H9 (cell line): ENCODE data around the gene GAD1. TPM values are rescaled to one million over a fixed set of nuclear protein-coding genes. Genes with fewer than 3 reads are reported as not detected.

Source experiments
- DNase-seq: peaks from one replicate; pipeline ENCODE4 v3.0.0-alpha.2; 2017
- H2AFZ ChIP-seq: one replicate; pipeline ENCODE4 v1.6.1; 2013; ENCODE audit warnings: mild to moderate bottlenecking, low read length, control low read depth, moderate library complexity
- H2AK5ac ChIP-seq: 2 replicates; pipeline ENCODE4 v1.6.1; 2013; ENCODE audit warnings: low read length, control low read depth, mixed read lengths; ENCODE audit not compliant: insufficient read length
- H2BK120ac ChIP-seq: one replicate; pipeline ENCODE4 v1.6.1; 2013; ENCODE audit warnings: low read depth, mild to moderate bottlenecking, low read length, control low read depth, inconsistent platforms; ENCODE audit not compliant: poor library complexity, severe bottlenecking
- H2BK12ac ChIP-seq: 2 replicates; pipeline ENCODE4 v1.6.1; 2013; ENCODE audit warnings: low read length, control low read depth, mixed read lengths, low read depth; ENCODE audit not compliant: insufficient read length
- H2BK15ac ChIP-seq: 2 replicates; pipeline ENCODE4 v1.6.1; 2013; ENCODE audit warnings: low read depth, low read length, control low read depth
- H2BK20ac ChIP-seq: one replicate; pipeline ENCODE4 v1.6.1; 2013; ENCODE audit warnings: low read depth, mild to moderate bottlenecking, low read length, control low read depth, inconsistent platforms; ENCODE audit not compliant: poor library complexity, severe bottlenecking
- H2BK5ac ChIP-seq: 2 replicates; pipeline ENCODE4 v1.6.1; 2013; ENCODE audit warnings: low read length, control low read depth, mixed read lengths; ENCODE audit not compliant: insufficient read length
- H3K14ac ChIP-seq: 2 replicates; pipeline ENCODE4 v1.6.1; 2013; ENCODE audit warnings: low read length, control low read depth; ENCODE audit not compliant: insufficient read depth
- H3K18ac ChIP-seq: 2 replicates; pipeline ENCODE4 v1.6.1; 2013; ENCODE audit warnings: low read depth, mild to moderate bottlenecking, mixed read lengths, low read length, control low read depth; ENCODE audit not compliant: insufficient read length
- H3K23ac ChIP-seq: 2 replicates; pipeline ENCODE4 v1.6.1; 2013; ENCODE audit warnings: low read length, control low read depth, mixed read lengths, low read depth; ENCODE audit not compliant: insufficient read length
- H3K23me2 ChIP-seq: 2 replicates; pipeline ENCODE4 v1.6.1; 2013; ENCODE audit warnings: low read depth, mild to moderate bottlenecking, mixed read lengths, low read length, control low read depth; ENCODE audit not compliant: insufficient read length, poor library complexity, severe bottlenecking
- H3K27ac ChIP-seq: 2 replicates; pipeline ENCODE4 v1.5.1; 2013; ENCODE audit warnings: low read length, control low read depth, mixed read lengths, low read depth; ENCODE audit not compliant: insufficient read length
- H3K27me3 ChIP-seq: 2 replicates; pipeline ENCODE4 v1.6.1; 2013; ENCODE audit warnings: low read length, control low read depth, inconsistent platforms; ENCODE audit not compliant: insufficient read depth
- H3K4ac ChIP-seq: 2 replicates; pipeline ENCODE4 v1.6.1; 2013; ENCODE audit warnings: low read depth, mild to moderate bottlenecking, control low read depth, inconsistent platforms, low read length, moderate library complexity
- H3K4me1 ChIP-seq: 2 replicates; pipeline ENCODE4 v1.6.1; 2013; ENCODE audit warnings: low read length, control low read depth, inconsistent platforms; ENCODE audit not compliant: insufficient read depth
- H3K4me2 ChIP-seq: 2 replicates; pipeline ENCODE4 v1.6.1; 2013; ENCODE audit warnings: low read length, control low read depth, mixed read lengths; ENCODE audit not compliant: insufficient read length, insufficient read depth
- H3K56ac ChIP-seq: 2 replicates; pipeline ENCODE4 v1.6.1; 2013; ENCODE audit warnings: low read depth, mild to moderate bottlenecking, mixed read lengths, low read length, control low read depth; ENCODE audit not compliant: insufficient read length
- H3K79me1 ChIP-seq: 2 replicates; pipeline ENCODE4 v1.6.1; 2013; ENCODE audit warnings: low read depth, mild to moderate bottlenecking, moderate library complexity, low read length, control low read depth, inconsistent platforms; ENCODE audit not compliant: insufficient read depth, poor library complexity, severe bottlenecking
- H3K79me2 ChIP-seq: 2 replicates; pipeline ENCODE4 v1.6.1; 2013; ENCODE audit warnings: low read length, control low read depth, inconsistent platforms; ENCODE audit not compliant: insufficient read depth
- H3K9ac ChIP-seq: 2 replicates; pipeline ENCODE4 v1.6.1; 2013; ENCODE audit warnings: low read length, control low read depth, mixed read lengths; ENCODE audit not compliant: insufficient read length; ENCODE audit errors: extremely low read depth
- H3K9me3 ChIP-seq: one replicate; pipeline ENCODE4 v1.6.1; 2013; ENCODE audit warnings: low read depth, low read length, inconsistent platforms; ENCODE audit not compliant: control insufficient read depth
- H3T11ph ChIP-seq: one replicate; pipeline ENCODE4 v1.6.1; 2013; ENCODE audit warnings: mild to moderate bottlenecking, low read length, control low read depth, inconsistent platforms
- H4K20me1 ChIP-seq: one replicate; pipeline ENCODE4 v1.6.1; 2013; ENCODE audit not compliant: control insufficient read depth, insufficient read length, insufficient read depth
- H4K5ac ChIP-seq: 2 replicates; pipeline ENCODE4 v1.6.1; 2013; ENCODE audit warnings: low read depth, mild to moderate bottlenecking, mixed read lengths, low read length, control low read depth; ENCODE audit not compliant: insufficient read length
- H4K8ac ChIP-seq: replicated peaks from 2 replicates; pipeline ENCODE4 v1.6.1; 2013; ENCODE audit warnings: low read length, control low read depth, mixed read lengths, low read depth; ENCODE audit not compliant: insufficient read length
- H4K91ac ChIP-seq: 2 replicates; pipeline ENCODE4 v1.6.1; 2013; ENCODE audit warnings: low read depth, mild to moderate bottlenecking, moderate library complexity, mixed read lengths, low read length, control low read depth; ENCODE audit not compliant: insufficient read length
- H3K27ac Mint-ChIP-seq, 3 experiments: 2 replicates in 2 of 3; 3 replicates in 1 of 3; pipeline ENCODE4 v1.8.0; 2020 to 2021; ENCODE audit warnings: mixed read lengths in 3 of 3, mild to moderate bottlenecking in 1 of 3, moderate library complexity in 1 of 3
- H3K27me3 Mint-ChIP-seq: 2 replicates; pipeline ENCODE4 v1.8.0; 2021; ENCODE audit warnings: low read depth, mild to moderate bottlenecking, moderate library complexity, mixed read lengths
- H3K36me3 Mint-ChIP-seq, 3 experiments: 2 replicates in 2 of 3; 3 replicates in 1 of 3; pipeline ENCODE4 v1.8.0; 2020 to 2021; ENCODE audit warnings: low read depth in 3 of 3, mixed read lengths in 3 of 3; ENCODE audit not compliant: insufficient read depth in 1 of 3
- H3K4me1 Mint-ChIP-seq, 2 experiments: 2 replicates each; pipeline ENCODE4 v1.8.0; 2020; ENCODE audit warnings: mixed read lengths in 2 of 2
- H3K4me3 Mint-ChIP-seq, 2 experiments: 2 replicates in 1 of 2; 3 replicates in 1 of 2; pipeline ENCODE4 v1.8.0; 2020 to 2021; ENCODE audit warnings: mild to moderate bottlenecking in 2 of 2, mixed read lengths in 2 of 2, moderate library complexity in 1 of 2
- H3K9me3 Mint-ChIP-seq, 2 experiments: 2 replicates in 1 of 2; 3 replicates in 1 of 2; pipeline ENCODE4 v1.8.0; 2020; ENCODE audit warnings: mild to moderate bottlenecking in 2 of 2, mixed read lengths in 2 of 2, moderate library complexity in 1 of 2
- WGBS: extraction: QIAGEN DNeasy Blood & Tissue Kit; methylation state at CpG from one replicate; pipeline ENCODE4 v1.1.7; 2013; ENCODE audit warnings: missing lambda C conversion rate, low lambda C conversion rate, mixed read lengths; ENCODE audit not compliant: insufficient read length; ENCODE audit errors: extremely low coverage; 5-methylcytosine and 5-hydroxymethylcytosine counted together
- total RNA-seq: library from RNA; stranded (reverse); gene quantifications from 2 replicates; pipeline ENCODE4 v1.2.1, GENCODE V29; 2021
- TF ChIP-seq, protein P1 (sequence below): fragments of 200-600 bp; sonication (generic); conservative IDR thresholded peaks from 3 replicates; pipeline ENCODE4 v1.8.0; 2021; ENCODE audit warnings: antibody characterized with exemption, mild to moderate bottlenecking

The GAD1 gene
- total RNA-seq, 1 experiment from 2014 or later, result 1.8 TPM

DNA sequence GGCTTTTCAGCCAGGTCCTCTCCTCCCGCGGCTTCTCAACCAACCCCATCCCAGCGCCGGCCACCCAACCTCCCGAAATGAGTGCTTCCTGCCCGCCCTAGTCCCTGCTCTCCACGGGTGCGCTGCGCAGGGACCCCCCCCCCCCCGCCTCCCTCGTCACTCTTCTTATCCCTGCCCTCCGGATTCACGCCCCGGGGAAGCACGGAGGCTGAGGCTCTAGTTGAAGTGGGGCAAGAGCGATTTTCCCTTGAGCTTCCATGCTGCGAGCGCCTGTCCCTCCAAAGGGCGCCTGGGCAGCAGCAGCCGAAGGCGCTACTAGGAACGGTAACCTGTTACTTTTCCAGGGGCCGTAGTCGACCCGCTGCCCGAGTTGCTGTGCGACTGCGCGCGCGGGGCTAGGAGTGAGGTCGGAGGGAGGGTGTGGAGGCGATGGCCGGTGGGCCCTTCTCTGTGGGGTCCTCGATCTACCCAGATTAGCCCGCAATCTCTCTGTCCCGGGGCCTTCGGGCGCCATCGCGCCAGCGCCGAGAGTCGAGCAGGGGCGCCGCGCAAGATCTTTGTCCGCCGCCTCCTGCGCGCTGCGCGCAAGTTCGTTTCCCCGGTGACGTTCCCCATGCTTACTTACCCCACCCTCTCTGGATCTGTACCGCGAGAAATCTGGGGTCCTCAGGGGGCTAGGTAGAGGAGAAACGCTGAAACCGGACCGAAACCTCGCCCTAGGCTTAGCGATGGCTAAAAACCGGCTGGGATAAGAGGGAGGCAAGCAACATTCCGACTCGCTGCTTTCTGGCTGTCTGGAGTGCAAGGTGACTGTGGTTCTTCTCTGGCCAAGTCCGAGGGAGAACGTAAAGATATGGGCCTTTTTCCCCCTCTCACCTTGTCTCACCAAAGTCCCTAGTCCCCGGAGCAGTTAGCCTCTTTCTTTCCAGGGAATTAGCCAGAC, 677 bp downstream of the GAD1 start:
- no peak overlapping the region for H2BK15ac ChIP-seq
- H4K91ac ChIP-seq, result no peak overlapping the region
- peaks cover 53% of the 10 kb centered on the region for H3K23me2 ChIP-seq
- H2AK5ac ChIP-seq, result no peak overlapping the region
- H3T11ph ChIP-seq, result no peak overlapping the region
- H3K4me1 ChIP-seq, result peaks cover 2% of the 10 kb centered on the region; the same call in 1 of the 2 replicates
- H2BK12ac ChIP-seq, result no peak overlapping the region
- no peak overlapping the region for H2AFZ ChIP-seq
- TF ChIP-seq, protein P1, sequence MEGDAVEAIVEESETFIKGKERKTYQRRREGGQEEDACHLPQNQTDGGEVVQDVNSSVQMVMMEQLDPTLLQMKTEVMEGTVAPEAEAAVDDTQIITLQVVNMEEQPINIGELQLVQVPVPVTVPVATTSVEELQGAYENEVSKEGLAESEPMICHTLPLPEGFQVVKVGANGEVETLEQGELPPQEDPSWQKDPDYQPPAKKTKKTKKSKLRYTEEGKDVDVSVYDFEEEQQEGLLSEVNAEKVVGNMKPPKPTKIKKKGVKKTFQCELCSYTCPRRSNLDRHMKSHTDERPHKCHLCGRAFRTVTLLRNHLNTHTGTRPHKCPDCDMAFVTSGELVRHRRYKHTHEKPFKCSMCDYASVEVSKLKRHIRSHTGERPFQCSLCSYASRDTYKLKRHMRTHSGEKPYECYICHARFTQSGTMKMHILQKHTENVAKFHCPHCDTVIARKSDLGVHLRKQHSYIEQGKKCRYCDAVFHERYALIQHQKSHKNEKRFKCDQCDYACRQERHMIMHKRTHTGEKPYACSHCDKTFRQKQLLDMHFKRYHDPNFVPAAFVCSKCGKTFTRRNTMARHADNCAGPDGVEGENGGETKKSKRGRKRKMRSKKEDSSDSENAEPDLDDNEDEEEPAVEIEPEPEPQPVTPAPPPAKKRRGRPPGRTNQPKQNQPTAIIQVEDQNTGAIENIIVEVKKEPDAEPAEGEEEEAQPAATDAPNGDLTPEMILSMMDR, result no peak
- H4K5ac ChIP-seq, result no peak overlapping the region
- WGBS, result no CpG with 5 or more reads among the region's 69 CpGs
- H4K8ac ChIP-seq, result no peak overlapping the region
- Mint-ChIP-seq H3K4me3 (peak overlapping the region; percentile 63 to 82), H3K9me3 (peaks cover 3 to 4% of the 10 kb centered on the region in 2 experiments; a peak in 4 of 5 replicates), H3K27me3 (peaks cover 98% of the 10 kb centered on the region), H3K4me1 (peaks cover 61 to 66% of the 10 kb centered on the region in 2 experiments), H3K27ac (no peak overlapping the region), H3K36me3 (no peaks in the 10 kb centered on the region; a peak in 1 of 7 replicates)
- H4K20me1 ChIP-seq, result peaks cover 2% of the 10 kb centered on the region
- no peak overlapping the region for H3K27ac ChIP-seq
- no peak overlapping the region for H3K56ac ChIP-seq
- H3K18ac ChIP-seq, result no peak overlapping the region
- no peak overlapping the region for H3K4ac ChIP-seq
- no peak overlapping the region for H3K14ac ChIP-seq
- no peak overlapping the region for H2BK20ac ChIP-seq
- H3K27me3 ChIP-seq, result peaks cover 80% of the 10 kb centered on the region
- H2BK120ac ChIP-seq, result no peak overlapping the region
- no peaks in the 10 kb centered on the region for H3K9me3 ChIP-seq
- H3K9ac ChIP-seq, result no peak overlapping the region
- peak overlapping the region; percentile 70 for H3K4me2 ChIP-seq
- H3K23ac ChIP-seq, result no peak overlapping the region
- H3K79me2 ChIP-seq, result no peaks in the 10 kb centered on the region
- DNase-seq, result peak; percentile 51
- no peak overlapping the region for H2BK5ac ChIP-seq
- H3K79me1 ChIP-seq, result no peaks in the 10 kb centered on the region
